ENCODE results near the gene OOSP4A. TPM values are rescaled to one million over a fixed set of nuclear protein-coding genes. Genes with fewer than 3 reads are reported as not detected.

OOSP4A gene
- total RNA-seq, 4 donors from 2014 or later, result not detected

- WGBS, result 68% methylated on average over 2 of the region's 2 CpGs
- Histone ChIP-seq H3K4me1 (no peaks in the 10 kb centered on the region), H3K27me3 (no peaks in the 10 kb centered on the region), H3K4me3 (no peak within 1 kb of the TSS), H3K36me3 (no peaks in the 10 kb centered on the region), H3K27ac (replicated peaks in 1 of 4) (no peak within 1 kb of the TSS), H3K9me3 (no peaks in the 10 kb centered on the region)
- no peak for DNase-seq (ENCODE audit: extremely low spot score)
- TF ChIP-seq POLR2AphosphoS5 (IDR thresholded peaks at IDR 0.05) (no peak), EP300 (IDR thresholded peaks at IDR 0.05) (no peak), POLR2A (IDR thresholded peaks at IDR 0.05; ENCODE audit: low read depth) (no peak), CTCF (IDR thresholded peaks at IDR 0.05) (no peak)
- intact Hi-C loops (cut with DNase I), result no loop called here
Observed at GRCh38 chr11:59938132-59938531, 25.7 kb upstream of the OOSP4A start, which contains the start of gene OOSP1. TSS of gene OOSP1 (plus strand) at chr11:59938432. CDS start at chr11:59938455, 23 bp downstream.

GRCh38 chr11:59938718-59939117, 25.1 kb upstream of the OOSP4A start:
- no peaks in the 10 kb centered on the region for H3K27me3 ChIP-seq
- H3K36me3 ChIP-seq, result no peaks in the 10 kb centered on the region
- no peaks in the 10 kb centered on the region for H3K4me1 ChIP-seq
- intact Hi-C loops (cut with DNase I), result no loop called here
- H3K9me3 ChIP-seq, result no peaks in the 10 kb centered on the region
- WGBS, result 91% methylated on average over 3 of the region's 3 CpGs
- H3K4me3 ChIP-seq, result no peak overlapping the region
- TF ChIP-seq POLR2A (IDR thresholded peaks at IDR 0.05; ENCODE audit: low read depth) (no peak), EP300 (IDR thresholded peaks at IDR 0.05) (no peak), POLR2AphosphoS5 (IDR thresholded peaks at IDR 0.05) (no peak), CTCF (IDR thresholded peaks at IDR 0.05) (no peak)
- no peak overlapping the region for H3K27ac ChIP-seq (replicated peaks in 1 of 4)
- DNase-seq (ENCODE audit: extremely low spot score), result no peak

GRCh38 chr11:59939482-59939881, 24.4 kb upstream of the OOSP4A start:
- no peak for TF ChIP-seq POLR2A (IDR thresholded peaks at IDR 0.05; ENCODE audit: low read depth)
- TF ChIP-seq POLR2AphosphoS5 (IDR thresholded peaks at IDR 0.05), result no peak
- no peak for TF ChIP-seq CTCF (IDR thresholded peaks at IDR 0.05)
- no peak for TF ChIP-seq EP300 (IDR thresholded peaks at IDR 0.05)
- no peak for DNase-seq (ENCODE audit: extremely low spot score)
- H3K36me3 ChIP-seq, result no peaks in the 10 kb centered on the region
- H3K9me3 ChIP-seq, result no peaks in the 10 kb centered on the region
- H3K27me3 ChIP-seq, result no peaks in the 10 kb centered on the region
- H3K27ac ChIP-seq (replicated peaks in 1 of 4), result no peak overlapping the region
- intact Hi-C loops (cut with DNase I), result no loop called here
- peaks cover 0 to 5% (median 3%) of the 10 kb centered on the region in 4 donors for H3K4me1 ChIP-seq
- WGBS, result 88% methylated on average over 2 of the region's 2 CpGs
- H3K4me3 ChIP-seq, result no peak overlapping the region

GRCh38 chr11:59941091-59941490, 22.7 kb upstream of the OOSP4A start:
- Histone ChIP-seq H3K27me3 (no peaks in the 10 kb centered on the region), H3K4me3 (no peak overlapping the region), H3K36me3 (no peaks in the 10 kb centered on the region), H3K27ac (replicated peaks in 1 of 4) (no peak overlapping the region), H3K9me3 (no peaks in the 10 kb centered on the region), H3K4me1 (peaks cover 0 to 12% (median 8%) of the 10 kb centered on the region in 4 donors)
- no peak for DNase-seq (ENCODE audit: extremely low spot score)
- TF ChIP-seq POLR2AphosphoS5 (IDR thresholded peaks at IDR 0.05), result no peak
- TF ChIP-seq EP300 (IDR thresholded peaks at IDR 0.05), result no peak
- no peak for TF ChIP-seq CTCF (IDR thresholded peaks at IDR 0.05)
- TF ChIP-seq POLR2A (IDR thresholded peaks at IDR 0.05; ENCODE audit: low read depth), result no peak
- intact Hi-C loops (cut with DNase I), result no loop called here
- 76% methylated on average over 4 of the region's 4 CpGs for WGBS
